H9 (cell line): ENCODE measurements around the gene MYO1E. TPM values are rescaled to one million over a fixed set of nuclear protein-coding genes. Genes with fewer than 3 reads are reported as not detected.

Experiments
- DNase-seq: peaks from one replicate; pipeline ENCODE4 v3.0.0-alpha.2; 2017
- H2AFZ ChIP-seq: one replicate; pipeline ENCODE4 v1.6.1; 2013; ENCODE audit warnings: mild to moderate bottlenecking, low read length, control low read depth, moderate library complexity
- H2AK5ac ChIP-seq: 2 replicates; pipeline ENCODE4 v1.6.1; 2013; ENCODE audit warnings: low read length, control low read depth, mixed read lengths; ENCODE audit not compliant: insufficient read length
- H2BK120ac ChIP-seq: one replicate; pipeline ENCODE4 v1.6.1; 2013; ENCODE audit warnings: low read depth, mild to moderate bottlenecking, low read length, control low read depth, inconsistent platforms; ENCODE audit not compliant: poor library complexity, severe bottlenecking
- H2BK12ac ChIP-seq: 2 replicates; pipeline ENCODE4 v1.6.1; 2013; ENCODE audit warnings: low read length, control low read depth, mixed read lengths, low read depth; ENCODE audit not compliant: insufficient read length
- H2BK15ac ChIP-seq: 2 replicates; pipeline ENCODE4 v1.6.1; 2013; ENCODE audit warnings: low read depth, low read length, control low read depth
- H2BK20ac ChIP-seq: one replicate; pipeline ENCODE4 v1.6.1; 2013; ENCODE audit warnings: low read depth, mild to moderate bottlenecking, low read length, control low read depth, inconsistent platforms; ENCODE audit not compliant: poor library complexity, severe bottlenecking
- H2BK5ac ChIP-seq: 2 replicates; pipeline ENCODE4 v1.6.1; 2013; ENCODE audit warnings: low read length, control low read depth, mixed read lengths; ENCODE audit not compliant: insufficient read length
- H3K14ac ChIP-seq: 2 replicates; pipeline ENCODE4 v1.6.1; 2013; ENCODE audit warnings: low read length, control low read depth; ENCODE audit not compliant: insufficient read depth
- H3K18ac ChIP-seq: 2 replicates; pipeline ENCODE4 v1.6.1; 2013; ENCODE audit warnings: low read depth, mild to moderate bottlenecking, mixed read lengths, low read length, control low read depth; ENCODE audit not compliant: insufficient read length
- H3K23ac ChIP-seq: 2 replicates; pipeline ENCODE4 v1.6.1; 2013; ENCODE audit warnings: low read length, control low read depth, mixed read lengths, low read depth; ENCODE audit not compliant: insufficient read length
- H3K23me2 ChIP-seq: 2 replicates; pipeline ENCODE4 v1.6.1; 2013; ENCODE audit warnings: low read depth, mild to moderate bottlenecking, mixed read lengths, low read length, control low read depth; ENCODE audit not compliant: insufficient read length, poor library complexity, severe bottlenecking
- H3K27ac ChIP-seq: 2 replicates; pipeline ENCODE4 v1.5.1; 2013; ENCODE audit warnings: low read length, control low read depth, mixed read lengths, low read depth; ENCODE audit not compliant: insufficient read length
- H3K27me3 ChIP-seq: 2 replicates; pipeline ENCODE4 v1.6.1; 2013; ENCODE audit warnings: low read length, control low read depth, inconsistent platforms; ENCODE audit not compliant: insufficient read depth
- H3K4ac ChIP-seq: 2 replicates; pipeline ENCODE4 v1.6.1; 2013; ENCODE audit warnings: low read depth, mild to moderate bottlenecking, control low read depth, inconsistent platforms, low read length, moderate library complexity
- H3K4me1 ChIP-seq: 2 replicates; pipeline ENCODE4 v1.6.1; 2013; ENCODE audit warnings: low read length, control low read depth, inconsistent platforms; ENCODE audit not compliant: insufficient read depth
- H3K4me2 ChIP-seq: 2 replicates; pipeline ENCODE4 v1.6.1; 2013; ENCODE audit warnings: low read length, control low read depth, mixed read lengths; ENCODE audit not compliant: insufficient read length, insufficient read depth
- H3K56ac ChIP-seq: 2 replicates; pipeline ENCODE4 v1.6.1; 2013; ENCODE audit warnings: low read depth, mild to moderate bottlenecking, mixed read lengths, low read length, control low read depth; ENCODE audit not compliant: insufficient read length
- H3K79me1 ChIP-seq: 2 replicates; pipeline ENCODE4 v1.6.1; 2013; ENCODE audit warnings: low read depth, mild to moderate bottlenecking, moderate library complexity, low read length, control low read depth, inconsistent platforms; ENCODE audit not compliant: insufficient read depth, poor library complexity, severe bottlenecking
- H3K79me2 ChIP-seq: 2 replicates; pipeline ENCODE4 v1.6.1; 2013; ENCODE audit warnings: low read length, control low read depth, inconsistent platforms; ENCODE audit not compliant: insufficient read depth
- H3K9ac ChIP-seq: 2 replicates; pipeline ENCODE4 v1.6.1; 2013; ENCODE audit warnings: low read length, control low read depth, mixed read lengths; ENCODE audit not compliant: insufficient read length; ENCODE audit errors: extremely low read depth
- H3K9me3 ChIP-seq: one replicate; pipeline ENCODE4 v1.6.1; 2013; ENCODE audit warnings: low read depth, low read length, inconsistent platforms; ENCODE audit not compliant: control insufficient read depth
- H3T11ph ChIP-seq: one replicate; pipeline ENCODE4 v1.6.1; 2013; ENCODE audit warnings: mild to moderate bottlenecking, low read length, control low read depth, inconsistent platforms
- H4K20me1 ChIP-seq: one replicate; pipeline ENCODE4 v1.6.1; 2013; ENCODE audit not compliant: control insufficient read depth, insufficient read length, insufficient read depth
- H4K5ac ChIP-seq: 2 replicates; pipeline ENCODE4 v1.6.1; 2013; ENCODE audit warnings: low read depth, mild to moderate bottlenecking, mixed read lengths, low read length, control low read depth; ENCODE audit not compliant: insufficient read length
- H4K8ac ChIP-seq: replicated peaks from 2 replicates; pipeline ENCODE4 v1.6.1; 2013; ENCODE audit warnings: low read length, control low read depth, mixed read lengths, low read depth; ENCODE audit not compliant: insufficient read length
- H4K91ac ChIP-seq: 2 replicates; pipeline ENCODE4 v1.6.1; 2013; ENCODE audit warnings: low read depth, mild to moderate bottlenecking, moderate library complexity, mixed read lengths, low read length, control low read depth; ENCODE audit not compliant: insufficient read length
- H3K27ac Mint-ChIP-seq, 3 experiments: 2 replicates in 2 of 3; 3 replicates in 1 of 3; pipeline ENCODE4 v1.8.0; 2020 to 2021; ENCODE audit warnings: mixed read lengths in 3 of 3, mild to moderate bottlenecking in 1 of 3, moderate library complexity in 1 of 3
- H3K27me3 Mint-ChIP-seq: 2 replicates; pipeline ENCODE4 v1.8.0; 2021; ENCODE audit warnings: low read depth, mild to moderate bottlenecking, moderate library complexity, mixed read lengths
- H3K36me3 Mint-ChIP-seq, 3 experiments: 2 replicates in 2 of 3; 3 replicates in 1 of 3; pipeline ENCODE4 v1.8.0; 2020 to 2021; ENCODE audit warnings: low read depth in 3 of 3, mixed read lengths in 3 of 3; ENCODE audit not compliant: insufficient read depth in 1 of 3
- H3K4me1 Mint-ChIP-seq, 2 experiments: 2 replicates each; pipeline ENCODE4 v1.8.0; 2020; ENCODE audit warnings: mixed read lengths in 2 of 2
- H3K4me3 Mint-ChIP-seq, 2 experiments: 2 replicates in 1 of 2; 3 replicates in 1 of 2; pipeline ENCODE4 v1.8.0; 2020 to 2021; ENCODE audit warnings: mild to moderate bottlenecking in 2 of 2, mixed read lengths in 2 of 2, moderate library complexity in 1 of 2
- H3K9me3 Mint-ChIP-seq, 2 experiments: 2 replicates in 1 of 2; 3 replicates in 1 of 2; pipeline ENCODE4 v1.8.0; 2020; ENCODE audit warnings: mild to moderate bottlenecking in 2 of 2, mixed read lengths in 2 of 2, moderate library complexity in 1 of 2
- CTCF ChIP-seq: fragments of 200-600 bp; sonication (generic); conservative IDR thresholded peaks from 3 replicates; pipeline ENCODE4 v1.8.0; 2021; ENCODE audit warnings: antibody characterized with exemption, mild to moderate bottlenecking
- WGBS: extraction: QIAGEN DNeasy Blood & Tissue Kit; methylation state at CpG from one replicate; pipeline ENCODE4 v1.1.7; 2013; ENCODE audit warnings: missing lambda C conversion rate, low lambda C conversion rate, mixed read lengths; ENCODE audit not compliant: insufficient read length; ENCODE audit errors: extremely low coverage; 5-methylcytosine and 5-hydroxymethylcytosine counted together
- total RNA-seq: library from RNA; stranded (reverse); gene quantifications from 2 replicates; pipeline ENCODE4 v1.2.1, GENCODE V29; 2021

The MYO1E gene
- total RNA-seq, 1 experiment from 2014 or later: 235 TPM

- Mint-ChIP-seq H3K4me3 (no peak overlapping the region), H3K27ac (no peak overlapping the region; a peak in 1 of 7 replicates), H3K9me3 (no peaks in the 10 kb centered on the region), H3K36me3 (peaks cover 8 to 79% (median 74%) of the 10 kb centered on the region in 3 experiments; a peak in 6 of 7 replicates), H3K27me3 (no peaks in the 10 kb centered on the region), H3K4me1 (no peaks in the 10 kb centered on the region)
- Histone ChIP-seq H3K4ac (no peak overlapping the region), H2BK20ac (no peak overlapping the region), H3K27ac (no peak overlapping the region), H2AK5ac (no peak overlapping the region), H3K79me1 (no peaks in the 10 kb centered on the region), H2BK15ac (no peak overlapping the region), H3K9me3 (no peaks in the 10 kb centered on the region), H2AFZ (no peak overlapping the region), H3K9ac (no peak overlapping the region), H3K23me2 (no peaks in the 10 kb centered on the region), H3K27me3 (no peaks in the 10 kb centered on the region), H4K8ac (no peak overlapping the region), H3K14ac (no peak overlapping the region), H2BK120ac (no peak overlapping the region), H3K79me2 (no peaks in the 10 kb centered on the region), H4K91ac (no peak overlapping the region), H2BK5ac (no peak overlapping the region), H3K4me2 (no peak overlapping the region), H3K18ac (no peak overlapping the region), H4K20me1 (no peaks in the 10 kb centered on the region), H4K5ac (no peak overlapping the region), H2BK12ac (no peak overlapping the region), H3K56ac (no peak overlapping the region), H3K23ac (no peak overlapping the region), H3K4me1 (no peaks in the 10 kb centered on the region), H3T11ph (no peak overlapping the region)
- no peak for TF ChIP-seq CTCF
- no CpG with 5 or more reads among the region's 3 CpGs for WGBS
- DNase-seq: no peak
Measured at GRCh38 chr15:59218710-59219109, 154.0 kb downstream of the MYO1E start.
